ENCODE data around the gene ADORA3. TPM values are rescaled to one million over a fixed set of nuclear protein-coding genes. Genes with fewer than 3 reads are reported as not detected.

The ADORA3 gene
- total RNA-seq, 2 experiments from 2014 or later, result 0.18 TPM

- Mint-ChIP-seq H3K4me1 (peaks cover 4% of the 10 kb centered on the region), H3K27me3 (peaks cover 31% of the 10 kb centered on the region), H3K9me3 (no peaks in the 10 kb centered on the region), H3K4me3 (no peak overlapping the region), H3K27ac (no peak overlapping the region), H3K36me3 (ENCODE audit: low read depth) (no peaks in the 10 kb centered on the region)
- CTCF ChIA-PET, result no interaction called here
- POLR2A ChIA-PET, result no interaction called here
- no peak for DNase-seq
Observed at GRCh38 chr1:111483876-111484275, 19.6 kb downstream of the ADORA3 start.

DNA sequence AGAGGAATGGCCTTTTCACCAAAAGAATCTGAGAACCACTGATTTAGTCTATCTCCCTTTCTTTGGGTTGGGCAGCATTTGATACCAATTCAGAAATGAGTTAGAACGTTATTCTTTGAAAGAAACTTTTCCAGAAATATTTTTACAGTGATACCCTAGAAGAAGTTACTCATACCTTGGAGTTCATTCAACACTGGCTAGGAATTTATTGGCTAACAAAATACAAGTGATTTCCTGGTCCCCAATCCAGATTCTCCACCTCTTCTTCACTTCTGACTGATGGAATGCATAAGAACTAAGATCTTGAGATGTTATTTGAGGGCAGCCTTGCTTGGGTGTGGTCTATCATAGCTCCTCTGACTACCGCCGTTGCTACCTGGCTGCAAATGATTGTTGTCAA is 20.3 kb downstream of the ADORA3 start:
- no peak overlapping the region for H3K4me3 Mint-ChIP-seq
- H3K36me3 Mint-ChIP-seq (ENCODE audit: low read depth), result peaks cover 6% of the 10 kb centered on the region
- no peaks in the 10 kb centered on the region for H3K9me3 Mint-ChIP-seq
- no peak for DNase-seq
- no peak overlapping the region for H3K27ac Mint-ChIP-seq
- H3K27me3 Mint-ChIP-seq, result peaks cover 37% of the 10 kb centered on the region
- POLR2A ChIA-PET, result interaction anchor here (1.6 kb wide), 1 partner anchor 15 kb away, joined by 6 read pairs; no protein-coding TSS in a partner anchor
- CTCF ChIA-PET, result interaction anchor here (3.1 kb wide), 1 partner anchor 24 kb away, joined by 45 read pairs; no protein-coding TSS in a partner anchor
- peaks cover 7% of the 10 kb centered on the region for H3K4me1 Mint-ChIP-seq

GRCh38 chr1:111481387-111482221 is 21.8 kb downstream of the ADORA3 start:
- peak; percentile 69 for DNase-seq
- Mint-ChIP-seq H3K4me1 (peaks cover 23% of the 10 kb centered on the region), H3K9me3 (no peaks in the 10 kb centered on the region), H3K27ac (no peak overlapping the region), H3K4me3 (no peak overlapping the region), H3K27me3 (peaks cover 42% of the 10 kb centered on the region), H3K36me3 (ENCODE audit: low read depth) (peaks cover 15% of the 10 kb centered on the region)
- POLR2A ChIA-PET, result interaction anchor here (0.6 to 2.2 kb wide), 5 partner anchors 10 to 275 kb away, joined by 3 to 12 read pairs (median 3); no protein-coding TSS in a partner anchor
- CTCF ChIA-PET, result interaction anchor here (0.6 to 3.1 kb wide), 20 partner anchors 9 to 606 kb away, joined by 3 to 45 read pairs (median 4); partner anchors contain the start of gene ATP5PB

- H3K4me3 Mint-ChIP-seq, result no peak overlapping the region
- H3K27me3 Mint-ChIP-seq, result peaks cover 42% of the 10 kb centered on the region
- H3K36me3 Mint-ChIP-seq (ENCODE audit: low read depth), result peaks cover 15% of the 10 kb centered on the region
- ChIA-PET POLR2A (interaction anchor here (2.2 kb wide), 1 partner anchor 27 kb away, joined by 12 read pairs; no protein-coding TSS in a partner anchor), CTCF (interaction anchor here (0.6 to 3.1 kb wide), 6 partner anchors 11 to 267 kb away, joined by 3 to 45 read pairs (median 4); no protein-coding TSS in a partner anchor)
- no peak for DNase-seq
- H3K4me1 Mint-ChIP-seq, result peaks cover 32% of the 10 kb centered on the region
- H3K9me3 Mint-ChIP-seq, result no peaks in the 10 kb centered on the region
- H3K27ac Mint-ChIP-seq, result no peak overlapping the region
Observed at GRCh38 chr1:111480674-111481073, 22.8 kb downstream of the ADORA3 start.

GRCh38 chr1:111476761-111477309 is 26.6 kb downstream of the ADORA3 start:
- Mint-ChIP-seq H3K27me3 (peaks cover 28% of the 10 kb centered on the region), H3K36me3 (ENCODE audit: low read depth) (peaks cover 25% of the 10 kb centered on the region), H3K4me3 (peak overlapping the region; percentile 55), H3K27ac (peak overlapping the region; percentile 68), H3K4me1 (peaks cover 59% of the 10 kb centered on the region), H3K9me3 (no peaks in the 10 kb centered on the region)
- CTCF ChIA-PET, result interaction anchor here (1.2 to 9.3 kb wide), 4 partner anchors 22 to 270 kb away, joined by 3 to 90 read pairs (median 7); partner anchors contain the start of genes ADORA3 and TMIGD3
- peak; percentile 66 for DNase-seq
- POLR2A ChIA-PET, result interaction anchor here (0.9 to 9.4 kb wide), 26 partner anchors 9 to 601 kb away, joined by 3 to 175 read pairs (median 6); partner anchors contain the start of genes ADORA3, ATP5PB, DDX20 and RAP1A

GRCh38 chr1:111476214-111476613 is 27.2 kb downstream of the ADORA3 start:
- ChIA-PET POLR2A (interaction anchor here (0.6 to 9.4 kb wide), 28 partner anchors 9 to 1563 kb away, joined by 3 to 175 read pairs (median 6); partner anchors contain the start of genes ADORA3, ATP5PB, DDX20 and RAP1A), CTCF (interaction anchor here (0.8 to 9.3 kb wide), 6 partner anchors 26 to 279 kb away, joined by 4 to 90 read pairs (median 4); no protein-coding TSS in a partner anchor)
- Mint-ChIP-seq H3K9me3 (no peaks in the 10 kb centered on the region), H3K4me3 (peak overlapping the region; percentile 55), H3K4me1 (peaks cover 55% of the 10 kb centered on the region), H3K36me3 (ENCODE audit: low read depth) (peaks cover 25% of the 10 kb centered on the region), H3K27me3 (peaks cover 24% of the 10 kb centered on the region), H3K27ac (peak overlapping the region; percentile 68)
- DNase-seq, result no peak

- DNase-seq, result peak; percentile 62
- Mint-ChIP-seq H3K4me3 (peak overlapping the region; percentile 55), H3K36me3 (ENCODE audit: low read depth) (peaks cover 25% of the 10 kb centered on the region), H3K27me3 (peaks cover 21% of the 10 kb centered on the region), H3K9me3 (no peaks in the 10 kb centered on the region), H3K27ac (peak overlapping the region; percentile 68), H3K4me1 (peaks cover 55% of the 10 kb centered on the region)
- ChIA-PET CTCF (interaction anchor here (0.8 to 9.3 kb wide), 7 partner anchors 25 to 279 kb away, joined by 3 to 90 read pairs (median 4); no protein-coding TSS in a partner anchor), POLR2A (interaction anchor here (0.6 to 9.4 kb wide), 21 partner anchors 10 to 1562 kb away, joined by 3 to 175 read pairs (median 7); partner anchors contain the start of genes ADORA3, ATP5PB, DDX20 and RAP1A)
Observed at GRCh38 chr1:111475701-111476100, 27.7 kb downstream of the ADORA3 start.

DNA sequence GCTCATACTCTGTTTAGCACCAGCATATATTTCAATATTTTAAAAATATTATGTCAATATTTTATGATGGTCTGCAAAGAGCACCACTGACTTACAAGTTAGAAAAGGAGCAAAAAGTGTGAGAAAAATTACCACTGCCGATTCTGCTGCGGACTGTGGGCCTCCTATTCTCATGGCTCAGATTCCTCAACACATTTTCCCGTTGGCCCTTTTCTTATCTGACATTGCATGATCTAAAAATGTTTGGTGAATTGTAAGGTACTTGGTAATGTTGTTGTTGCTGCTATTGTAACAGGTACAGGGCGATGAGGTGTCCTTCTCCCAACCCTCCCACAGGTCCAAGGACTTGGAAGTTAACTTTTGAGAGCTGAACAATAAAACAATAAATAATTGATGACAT is 28.9 kb downstream of the ADORA3 start:
- Mint-ChIP-seq H3K27me3 (peaks cover 12% of the 10 kb centered on the region), H3K36me3 (ENCODE audit: low read depth) (peaks cover 25% of the 10 kb centered on the region), H3K4me3 (peak overlapping the region; percentile 74), H3K4me1 (peaks cover 55% of the 10 kb centered on the region), H3K9me3 (no peaks in the 10 kb centered on the region), H3K27ac (no peak overlapping the region)
- POLR2A ChIA-PET, result interaction anchor here (0.7 to 9.4 kb wide), 8 partner anchors 17 to 281 kb away, joined by 3 to 175 read pairs (median 10); partner anchors contain the start of genes ADORA3, ATP5PB, DDX20 and TMIGD3
- DNase-seq, result no peak
- CTCF ChIA-PET, result interaction anchor here (0.5 to 9.3 kb wide), 4 partner anchors 33 to 273 kb away, joined by 3 to 90 read pairs (median 7); no protein-coding TSS in a partner anchor

DNA sequence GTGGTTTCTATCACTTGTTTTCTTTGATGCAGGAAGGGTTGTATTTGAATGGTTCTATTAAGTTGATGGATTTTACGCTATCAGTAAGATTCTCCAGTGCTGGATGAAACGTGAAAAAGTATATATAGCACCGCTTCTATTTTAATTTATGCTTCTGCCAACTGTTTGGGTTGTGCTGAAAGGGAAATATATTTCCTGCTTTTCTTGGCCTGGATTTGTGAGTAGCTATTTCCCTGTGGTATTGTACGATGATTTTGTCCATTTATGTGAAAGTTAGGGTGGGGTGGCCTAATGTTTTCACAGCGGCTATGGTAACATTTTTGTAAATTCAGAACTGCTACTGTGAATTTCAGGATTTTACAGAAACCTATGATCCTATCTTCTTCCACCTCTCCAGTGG is 29.3 kb downstream of the ADORA3 start:
- peaks cover 11% of the 10 kb centered on the region for H3K27me3 Mint-ChIP-seq
- DNase-seq, result no peak
- H3K36me3 Mint-ChIP-seq (ENCODE audit: low read depth), result peaks cover 25% of the 10 kb centered on the region
- CTCF ChIA-PET, result interaction anchor here (9.3 kb wide), 1 partner anchor 34 kb away, joined by 90 read pairs; no protein-coding TSS in a partner anchor
- H3K9me3 Mint-ChIP-seq, result no peaks in the 10 kb centered on the region
- H3K27ac Mint-ChIP-seq, result peak overlapping the region; percentile 79
- POLR2A ChIA-PET, result interaction anchor here (0.7 to 9.4 kb wide), 6 partner anchors 23 to 281 kb away, joined by 3 to 175 read pairs (median 10); partner anchors contain the start of genes ADORA3, ATP5PB, DDX20 and TMIGD3
- peak overlapping the region; percentile 74 for H3K4me3 Mint-ChIP-seq
- peaks cover 55% of the 10 kb centered on the region for H3K4me1 Mint-ChIP-seq

GRCh38 chr1:111471538-111471937 is 31.9 kb downstream of the ADORA3 start:
- no peak for DNase-seq
- ChIA-PET CTCF (interaction anchor here (1.3 to 9.3 kb wide), 6 partner anchors 19 to 285 kb away, joined by 4 to 90 read pairs (median 4); no protein-coding TSS in a partner anchor), POLR2A (interaction anchor here (0.7 to 9.4 kb wide), 13 partner anchors 9 to 279 kb away, joined by 3 to 175 read pairs (median 5); partner anchors contain the start of genes ADORA3, ATP5PB, INKA2 and TMIGD3)
- no peaks in the 10 kb centered on the region for H3K9me3 Mint-ChIP-seq
- H3K27me3 Mint-ChIP-seq, result no peaks in the 10 kb centered on the region
- no peak overlapping the region for H3K4me3 Mint-ChIP-seq
- H3K27ac Mint-ChIP-seq, result no peak overlapping the region
- peaks cover 12% of the 10 kb centered on the region for H3K36me3 Mint-ChIP-seq (ENCODE audit: low read depth)
- peaks cover 35% of the 10 kb centered on the region for H3K4me1 Mint-ChIP-seq

DNA sequence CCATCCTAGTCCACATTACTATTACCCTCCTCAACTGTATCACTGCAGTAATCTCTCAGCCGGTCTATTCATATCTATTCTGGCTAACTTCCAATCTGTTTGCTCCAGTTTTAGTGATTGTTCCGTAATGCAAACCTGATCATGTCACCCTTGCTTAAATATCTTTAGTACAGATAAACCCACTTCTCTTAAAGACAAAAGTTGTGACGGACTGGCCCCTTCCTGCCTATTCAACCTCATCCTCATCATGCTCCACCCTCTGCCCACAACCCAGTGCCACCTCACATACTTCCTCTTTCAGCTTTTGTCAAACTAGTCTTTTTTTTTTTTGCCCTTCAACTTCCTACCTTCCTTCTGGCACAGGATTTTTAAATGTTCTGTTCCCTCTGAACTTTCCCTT is 32.4 kb downstream of the ADORA3 start:
- peaks cover 12% of the 10 kb centered on the region for H3K36me3 Mint-ChIP-seq (ENCODE audit: low read depth)
- POLR2A ChIA-PET, result interaction anchor here (0.7 to 9.4 kb wide), 13 partner anchors 8 to 280 kb away, joined by 3 to 175 read pairs (median 5); partner anchors contain the start of genes ADORA3, ATP5PB, INKA2 and TMIGD3
- peaks cover 30% of the 10 kb centered on the region for H3K4me1 Mint-ChIP-seq
- no peaks in the 10 kb centered on the region for H3K9me3 Mint-ChIP-seq
- peak; percentile 86 for DNase-seq
- H3K27me3 Mint-ChIP-seq, result no peaks in the 10 kb centered on the region
- CTCF ChIA-PET, result interaction anchor here (1.3 to 9.3 kb wide), 5 partner anchors 18 to 284 kb away, joined by 4 to 90 read pairs (median 4); no protein-coding TSS in a partner anchor
- H3K27ac Mint-ChIP-seq, result no peak overlapping the region
- no peak overlapping the region for H3K4me3 Mint-ChIP-seq

DNA sequence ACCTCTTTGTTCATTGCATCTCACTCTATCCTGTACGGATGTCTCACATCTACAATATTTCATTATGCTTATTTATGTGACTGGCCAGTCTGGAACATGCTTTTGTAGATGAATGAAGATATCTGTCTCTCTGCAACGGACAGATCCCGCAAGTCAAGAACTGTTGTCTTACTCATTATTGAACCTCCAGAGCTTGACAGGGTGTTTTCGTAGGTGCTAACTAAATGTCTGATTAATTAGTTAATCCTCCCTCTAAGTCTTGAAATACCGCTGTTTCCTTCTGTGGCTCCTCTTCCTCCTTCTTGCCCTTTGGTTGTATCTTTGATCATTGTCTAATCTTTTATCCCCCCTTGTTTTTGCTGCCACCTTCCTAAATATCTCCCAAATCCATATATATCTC is 32.8 kb downstream of the ADORA3 start:
- CTCF ChIA-PET, result interaction anchor here (1.6 to 9.3 kb wide), 3 partner anchors 26 to 285 kb away, joined by 4 to 90 read pairs (median 6); no protein-coding TSS in a partner anchor
- peaks cover 26% of the 10 kb centered on the region for H3K4me1 Mint-ChIP-seq
- peaks cover 12% of the 10 kb centered on the region for H3K36me3 Mint-ChIP-seq (ENCODE audit: low read depth)
- no peak overlapping the region for H3K27ac Mint-ChIP-seq
- no peaks in the 10 kb centered on the region for H3K27me3 Mint-ChIP-seq
- no peak for DNase-seq
- no peak overlapping the region for H3K4me3 Mint-ChIP-seq
- POLR2A ChIA-PET, result interaction anchor here (0.6 to 9.4 kb wide), 7 partner anchors 10 to 682 kb away, joined by 3 to 175 read pairs (median 7); partner anchors contain the start of genes ADORA3, ATP5PB, TMIGD3 and WDR77
- no peaks in the 10 kb centered on the region for H3K9me3 Mint-ChIP-seq

Data from activated CD4-positive, alpha-beta memory T cell treated with anti-CD3 and anti-CD28 coated beads, Interleukin-2, amount 10 ng/mL, durations not matched to agents 7 days and 5 days (primary cell).